H1 (cell line): Measurements from ENCODE around the gene LFNG. TPM values are rescaled to one million over a fixed set of nuclear protein-coding genes. Genes with fewer than 3 reads are reported as not detected.

Experiments
- ATF3 ChIP-seq: IDR thresholded peaks from 2 replicates; pipeline ENCODE4 v1.6.1; 2011; ENCODE audit warnings: low read depth, mild to moderate bottlenecking, low read length; ENCODE audit not compliant: insufficient read depth
- CBX8 ChIP-seq: fragments of 300-800, 300-1000 bp; sonication (generic); IDR thresholded peaks from 2 replicates; pipeline ENCODE4 v1.7.1; 2016; ENCODE audit warnings: low read depth, low read length, borderline replicate concordance
- CHD7 ChIP-seq: fragments of 300-600 bp; sonication (generic); IDR thresholded peaks from 2 replicates; pipeline ENCODE4 v1.7.1; 2012; ENCODE audit warnings: low read length, moderate library complexity, mild to moderate bottlenecking, inconsistent platforms; ENCODE audit not compliant: insufficient replicate concordance
- CTCF ChIP-seq, 3 experiments: IDR thresholded peaks; 1 replicate in 2 of 3; 2 replicates in 1 of 3; pipeline versions ENCODE4 v1.5.1 to v1.6.1; 2011; ENCODE audit warnings: low read length in 3 of 3, mild to moderate bottlenecking in 3 of 3, inconsistent platforms in 2 of 3, low read depth in 1 of 3, moderate library complexity in 1 of 3; ENCODE audit not compliant: insufficient read depth in 1 of 3; ENCODE audit errors: control extremely low read depth in 1 of 3
- EGR1 ChIP-seq: IDR thresholded peaks from 2 replicates; pipeline ENCODE4 v1.6.1; 2011; ENCODE audit warnings: low read depth, low read length, borderline replicate concordance
- SIN3A ChIP-seq, 2 experiments: IDR thresholded peaks in 1 of 2; conservative IDR thresholded peaks in 1 of 2; 2 replicates each; pipeline ENCODE4 v1.6.1; 2011 to 2012; ENCODE audit warnings: low read length in 2 of 2, improper control_type of control experiment in 1 of 2, low read depth in 1 of 2, mild to moderate bottlenecking in 1 of 2
- TCF12 ChIP-seq: IDR thresholded peaks from 2 replicates; pipeline ENCODE4 v1.6.1; 2011; ENCODE audit warnings: low read depth, mild to moderate bottlenecking, low read length
- polyA plus RNA-seq, 7 experiments: library from polyadenylated mRNA; depleted of rRNA in 3 of 7; stranded (reverse) in 5 of 7; unstranded in 2 of 7; fragments of >200 nt in 5 of 7; fragments of 200-250 nt in 2 of 7; gene quantifications; 1 replicate in 5 of 7; 2 replicates in 1 of 7; 4 replicates in 1 of 7; pipeline versions ENCODE4 v1.2.1 to v1.2.3, GENCODE V29; 2011 to 2013; ENCODE audit warnings: missing spikeins in 2 of 7, mixed read lengths in 2 of 7
- total RNA-seq: library from RNA; stranded (reverse); fragmentation: NEBNext Ultra II Directional; extraction: Animal tissue kit (Norgen Biotek cat#: 25700); gene quantifications from 2 replicates; pipeline ENCODE4 v1.2.1, GENCODE V29; 2021

LFNG gene
- total and polyA plus RNA-seq, 2 of the 8 experiments (the other 6 are each of a cell fraction or from before 2014, with no cell fraction given) = 31.6 to 35.6 TPM

DNA sequence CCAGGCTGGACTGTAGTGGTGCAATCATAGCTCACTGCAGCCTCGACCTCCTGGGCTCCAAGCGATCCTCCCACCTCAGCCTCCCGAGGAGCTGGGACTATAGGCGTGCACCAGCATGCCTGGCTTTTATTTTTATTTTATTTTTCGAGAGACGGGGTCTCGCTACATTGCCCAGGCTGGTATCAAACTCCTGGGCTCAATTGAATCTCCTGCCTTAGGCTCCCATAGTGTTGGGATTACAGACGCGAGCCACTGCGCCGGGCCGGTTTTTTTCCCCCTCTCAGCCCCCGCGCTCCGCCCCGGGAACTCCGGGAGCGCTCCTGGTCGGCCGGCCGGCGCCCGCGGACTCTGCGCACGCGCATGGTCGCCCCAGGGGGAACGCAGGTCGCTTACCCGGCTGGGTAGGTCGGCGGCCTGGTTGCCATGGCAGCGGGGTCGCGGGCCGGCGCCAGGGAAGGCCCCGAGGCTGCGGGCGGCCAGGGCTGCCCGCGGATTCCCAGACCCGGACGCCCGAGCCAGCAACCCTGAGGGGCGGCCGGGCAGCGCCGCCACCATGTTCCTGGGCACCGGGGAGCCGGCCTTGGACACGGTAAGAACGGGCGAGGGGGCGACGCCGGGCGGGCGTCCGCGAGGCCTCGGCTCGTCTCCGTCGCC is 39.2 kb downstream of the LFNG start, which contains the start of gene IQCE (continued):
- TF ChIP-seq CHD7 (no peak), TCF12 (no peak), CBX8 (no peak), EGR1 (peak; percentile 82), SIN3A (conservative IDR thresholded peaks at IDR 0.05 in 1 of 2, IDR thresholded peaks at IDR 0.05 in 1 of 2; ENCODE audit: low read depth in 1 of 2, low read length in 2 of 2) (peak; percentile 87 to 97; a peak in 2 of 4 replicates), ATF3 (no peak), CTCF (IDR thresholded peaks at IDR 0.05; ENCODE audit: control extremely low read depth in 1 of 3, insufficient read depth in 1 of 3, low read depth in 1 of 3, low read length in 3 of 3) (no peak)
